ENCODE results near the gene NOL11.

Gene NOL11

DNA sequence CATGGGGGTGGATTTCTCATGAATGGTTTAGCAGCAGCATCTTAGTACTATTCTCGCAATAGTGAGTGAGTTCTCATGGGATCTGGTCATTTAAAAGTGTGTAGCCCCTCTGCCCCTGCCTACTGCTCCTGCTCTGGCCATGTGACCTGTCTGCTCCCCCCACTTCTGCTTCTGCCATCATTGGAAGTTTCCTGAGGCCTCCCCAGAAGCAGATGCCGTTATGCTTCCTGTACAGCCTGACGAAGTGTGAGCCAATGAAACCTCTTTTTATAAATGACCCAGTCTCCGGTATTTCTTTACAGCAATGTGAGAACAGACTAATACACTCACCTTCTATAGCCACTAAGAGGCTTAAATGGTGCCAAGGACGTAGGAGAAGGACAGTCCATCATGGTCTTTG is 51.5 kb downstream of the NOL11 start:
- Histone ChIP-seq H3K4me3 (ENCODE audit: low read depth, low read length) (no peak overlapping the region), H3K27ac (ENCODE audit: extremely low read depth, low read depth, low read length) (no peak overlapping the region), H3K36me3 (ENCODE audit: control insufficient read depth in 2 of 2, insufficient read depth in 1 of 2, low read length in 2 of 2) (no peaks in the 10 kb centered on the region), H3K9me3 (ENCODE audit: control insufficient read depth, insufficient read depth, low read depth, low read length) (no peaks in the 10 kb centered on the region), H3K4me1 (ENCODE audit: control insufficient read depth, insufficient read depth, low read length) (no peaks in the 10 kb centered on the region)
- POLR2A ChIA-PET: no interaction called here
- TF ChIP-seq, protein P1, sequence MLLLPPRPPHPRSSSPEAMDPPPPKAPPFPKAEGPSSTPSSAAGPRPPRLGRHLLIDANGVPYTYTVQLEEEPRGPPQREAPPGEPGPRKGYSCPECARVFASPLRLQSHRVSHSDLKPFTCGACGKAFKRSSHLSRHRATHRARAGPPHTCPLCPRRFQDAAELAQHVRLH (tag by site-specific recombination; IDR thresholded peaks at IDR 0.05): no peak
- TF ChIP-seq ZNF792 (tag by site-specific recombination; IDR thresholded peaks at IDR 0.05) (no peak), TRIM28 (IDR thresholded peaks at IDR 0.05; ENCODE audit: borderline replicate concordance, low read length) (no peak), ZNF214 (tag by site-specific recombination; IDR thresholded peaks at IDR 0.05; ENCODE audit: borderline replicate concordance) (no peak), BCL11B (tag by site-specific recombination; IDR thresholded peaks at IDR 0.05; ENCODE audit: low read depth) (no peak), ZBTB20 (tag by site-specific recombination; IDR thresholded peaks at IDR 0.05) (no peak), YY2 (tag by site-specific recombination; IDR thresholded peaks at IDR 0.05) (no peak), HIC1 (tag by site-specific recombination; IDR thresholded peaks at IDR 0.05) (no peak), ATF2 (tag by site-specific recombination; IDR thresholded peaks at IDR 0.05; ENCODE audit: low read depth) (no peak), ZNF280C (tag by site-specific recombination; IDR thresholded peaks at IDR 0.05) (no peak), ZXDB (tag by site-specific recombination; IDR thresholded peaks at IDR 0.05) (no peak), ZNF600 (tag by site-specific recombination; IDR thresholded peaks at IDR 0.05) (no peak)
- CTCF ChIA-PET: interaction anchor here (1.2 kb wide), 1 partner anchor 10 kb away, joined by 4 read pairs; no protein-coding TSS in a partner anchor

DNA sequence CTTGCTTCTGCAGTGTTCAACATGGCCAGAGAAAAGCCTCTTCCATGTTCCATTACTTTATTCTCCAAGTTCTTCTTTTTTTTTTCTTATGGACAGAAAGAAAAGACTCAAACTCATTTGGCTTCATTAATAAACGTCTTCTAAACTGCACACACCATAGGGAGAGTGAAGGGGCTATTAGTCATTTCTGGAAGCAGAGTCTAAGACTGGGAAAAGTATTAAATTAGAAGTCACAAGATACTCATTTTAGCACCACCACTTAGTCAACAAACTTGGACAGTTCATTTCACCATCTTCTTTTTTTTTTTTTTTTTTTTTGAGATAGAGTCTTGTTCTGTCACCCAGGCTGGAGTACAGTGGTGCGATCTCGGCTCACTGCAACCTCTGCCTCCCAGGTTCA is 52.8 kb downstream of the NOL11 start:
- TF ChIP-seq, protein P2, sequence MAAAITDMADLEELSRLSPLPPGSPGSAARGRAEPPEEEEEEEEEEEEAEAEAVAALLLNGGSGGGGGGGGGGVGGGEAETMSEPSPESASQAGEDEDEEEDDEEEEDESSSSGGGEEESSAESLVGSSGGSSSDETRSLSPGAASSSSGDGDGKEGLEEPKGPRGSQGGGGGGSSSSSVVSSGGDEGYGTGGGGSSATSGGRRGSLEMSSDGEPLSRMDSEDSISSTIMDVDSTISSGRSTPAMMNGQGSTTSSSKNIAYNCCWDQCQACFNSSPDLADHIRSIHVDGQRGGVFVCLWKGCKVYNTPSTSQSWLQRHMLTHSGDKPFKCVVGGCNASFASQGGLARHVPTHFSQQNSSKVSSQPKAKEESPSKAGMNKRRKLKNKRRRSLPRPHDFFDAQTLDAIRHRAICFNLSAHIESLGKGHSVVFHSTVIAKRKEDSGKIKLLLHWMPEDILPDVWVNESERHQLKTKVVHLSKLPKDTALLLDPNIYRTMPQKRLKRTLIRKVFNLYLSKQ (tag by site-specific recombination; IDR thresholded peaks at IDR 0.05; ENCODE audit: borderline replicate concordance): no peak
- no peak for TF ChIP-seq ZNF514 (tag by site-specific recombination; IDR thresholded peaks at IDR 0.05)
- no peak for TF ChIP-seq ZNF214 (tag by site-specific recombination; IDR thresholded peaks at IDR 0.05; ENCODE audit: borderline replicate concordance)
- TF ChIP-seq ZNF549 (tag by site-specific recombination; IDR thresholded peaks at IDR 0.05): no peak
- no peak for TF ChIP-seq KLF7 (tag by site-specific recombination; IDR thresholded peaks at IDR 0.05; ENCODE audit: borderline replicate concordance)
- TF ChIP-seq KLF16 (tag by site-specific recombination; IDR thresholded peaks at IDR 0.05): no peak
- TF ChIP-seq, protein P3, sequence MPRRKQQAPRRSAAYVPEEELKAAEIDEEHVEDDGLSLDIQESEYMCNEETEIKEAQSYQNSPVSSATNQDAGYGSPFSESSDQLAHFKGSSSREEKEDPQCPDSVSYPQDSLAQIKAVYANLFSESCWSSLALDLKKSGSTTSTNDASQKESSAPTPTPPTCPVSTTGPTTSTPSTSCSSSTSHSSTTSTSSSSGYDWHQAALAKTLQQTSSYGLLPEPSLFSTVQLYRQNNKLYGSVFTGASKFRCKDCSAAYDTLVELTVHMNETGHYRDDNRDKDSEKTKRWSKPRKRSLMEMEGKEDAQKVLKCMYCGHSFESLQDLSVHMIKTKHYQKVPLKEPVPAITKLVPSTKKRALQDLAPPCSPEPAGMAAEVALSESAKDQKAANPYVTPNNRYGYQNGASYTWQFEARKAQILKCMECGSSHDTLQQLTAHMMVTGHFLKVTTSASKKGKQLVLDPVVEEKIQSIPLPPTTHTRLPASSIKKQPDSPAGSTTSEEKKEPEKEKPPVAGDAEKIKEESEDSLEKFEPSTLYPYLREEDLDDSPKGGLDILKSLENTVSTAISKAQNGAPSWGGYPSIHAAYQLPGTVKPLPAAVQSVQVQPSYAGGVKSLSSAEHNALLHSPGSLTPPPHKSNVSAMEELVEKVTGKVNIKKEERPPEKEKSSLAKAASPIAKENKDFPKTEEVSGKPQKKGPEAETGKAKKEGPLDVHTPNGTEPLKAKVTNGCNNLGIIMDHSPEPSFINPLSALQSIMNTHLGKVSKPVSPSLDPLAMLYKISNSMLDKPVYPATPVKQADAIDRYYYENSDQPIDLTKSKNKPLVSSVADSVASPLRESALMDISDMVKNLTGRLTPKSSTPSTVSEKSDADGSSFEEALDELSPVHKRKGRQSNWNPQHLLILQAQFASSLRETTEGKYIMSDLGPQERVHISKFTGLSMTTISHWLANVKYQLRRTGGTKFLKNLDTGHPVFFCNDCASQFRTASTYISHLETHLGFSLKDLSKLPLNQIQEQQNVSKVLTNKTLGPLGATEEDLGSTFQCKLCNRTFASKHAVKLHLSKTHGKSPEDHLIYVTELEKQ (tag by site-specific recombination; IDR thresholded peaks at IDR 0.05; ENCODE audit: borderline replicate concordance): no peak
- no peak for TF ChIP-seq ZNF701 (tag by site-specific recombination; IDR thresholded peaks at IDR 0.05)
- TF ChIP-seq ZEB2 (tag by site-specific recombination; IDR thresholded peaks at IDR 0.05): no peak
- TF ChIP-seq, protein P4, sequence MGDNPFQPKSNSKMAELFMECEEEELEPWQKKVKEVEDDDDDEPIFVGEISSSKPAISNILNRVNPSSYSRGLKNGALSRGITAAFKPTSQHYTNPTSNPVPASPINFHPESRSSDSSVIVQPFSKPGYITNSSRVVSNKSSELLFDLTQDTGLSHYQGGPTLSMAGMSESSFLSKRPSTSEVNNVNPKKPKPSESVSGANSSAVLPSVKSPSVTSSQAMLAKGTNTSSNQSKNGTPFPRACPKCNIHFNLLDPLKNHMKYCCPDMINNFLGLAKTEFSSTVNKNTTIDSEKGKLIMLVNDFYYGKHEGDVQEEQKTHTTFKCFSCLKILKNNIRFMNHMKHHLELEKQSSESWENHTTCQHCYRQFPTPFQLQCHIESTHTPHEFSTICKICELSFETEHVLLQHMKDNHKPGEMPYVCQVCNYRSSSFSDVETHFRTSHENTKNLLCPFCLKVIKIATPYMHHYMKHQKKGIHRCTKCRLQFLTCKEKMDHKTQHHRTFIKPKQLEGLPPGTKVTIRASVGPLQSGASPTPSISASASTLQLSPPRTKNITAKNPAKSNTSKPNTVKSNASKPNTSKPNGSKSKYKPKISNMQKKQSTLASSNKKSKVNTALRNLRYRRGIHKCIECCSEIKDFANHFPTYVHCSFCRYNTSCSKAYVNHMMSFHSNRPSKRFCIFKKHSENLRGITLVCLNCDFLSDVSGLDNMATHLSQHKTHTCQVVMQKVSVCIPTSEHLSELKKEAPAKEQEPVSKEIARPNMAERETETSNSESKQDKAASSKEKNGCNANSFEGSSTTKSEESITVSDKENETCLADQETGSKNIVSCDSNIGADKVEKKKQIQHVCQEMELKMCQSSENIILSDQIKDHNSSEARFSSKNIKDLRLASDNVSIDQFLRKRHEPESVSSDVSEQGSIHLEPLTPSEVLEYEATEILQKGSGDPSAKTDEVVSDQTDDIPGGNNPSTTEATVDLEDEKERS (tag by site-specific recombination; IDR thresholded peaks at IDR 0.05): no peak
- Histone ChIP-seq H3K4me1 (ENCODE audit: control insufficient read depth, insufficient read depth, low read length) (no peaks in the 10 kb centered on the region), H3K4me3 (ENCODE audit: low read depth, low read length) (no peak overlapping the region), H3K36me3 (ENCODE audit: control insufficient read depth in 2 of 2, insufficient read depth in 1 of 2, low read length in 2 of 2) (no peaks in the 10 kb centered on the region), H3K9me3 (ENCODE audit: control insufficient read depth, insufficient read depth, low read depth, low read length) (no peaks in the 10 kb centered on the region), H3K27ac (ENCODE audit: extremely low read depth, low read depth, low read length) (no peak overlapping the region)
- ChIA-PET POLR2A (no interaction called here), CTCF (no interaction called here)
